Astrocyte of the cerebellum (primary cell): ENCODE results near the gene HOXA2.

ENCODE experiments used
- DNase-seq: peaks from one replicate; pipeline ENCODE4 v3.0.0-alpha.2; 2011; ENCODE audit warnings: low read depth
- H3K4me3 ChIP-seq: 2 replicates; pipeline ENCODE4 v1.5.1; 2011; ENCODE audit warnings: mild to moderate bottlenecking, low read depth, low read length, moderate library complexity
- in situ Hi-C: cut with HindIII; loops from 2 replicates; pipeline ENCODE4 v1.10.0; 2017; ENCODE audit warnings: low sequenced_read_pairs
- TF ChIP-seq, protein P1 (sequence below): IDR thresholded peaks from 2 replicates; pipeline ENCODE4 v1.5.1; 2012; ENCODE audit warnings: low read length, low read depth, moderate library complexity, mild to moderate bottlenecking; ENCODE audit errors: missing control alignments

HOXA2 gene

DNA sequence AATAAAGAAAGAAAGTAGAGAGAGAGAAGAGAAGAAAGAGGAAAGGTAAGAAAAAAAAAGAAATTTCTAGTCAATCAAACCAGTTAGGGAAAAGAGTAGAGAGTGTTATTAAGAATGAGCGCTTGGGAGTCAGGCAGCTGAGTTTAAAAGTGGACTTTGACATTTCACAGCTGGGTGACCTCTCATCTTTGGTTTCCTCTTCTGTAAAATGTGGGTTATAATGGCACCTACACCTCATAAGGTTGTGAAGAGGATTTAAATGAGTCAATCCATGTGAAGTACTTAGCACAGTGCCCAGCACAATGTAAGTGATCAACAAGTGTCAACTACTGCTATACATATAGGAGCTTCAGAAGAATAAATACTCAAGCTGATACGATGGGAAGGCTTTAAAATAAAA lies 18.8 kb downstream of the HOXA2 start:
- no peak for DNase-seq
- in situ Hi-C loops: no loop called here
- H3K4me3 ChIP-seq: no peak overlapping the region
- TF ChIP-seq, protein P1, sequence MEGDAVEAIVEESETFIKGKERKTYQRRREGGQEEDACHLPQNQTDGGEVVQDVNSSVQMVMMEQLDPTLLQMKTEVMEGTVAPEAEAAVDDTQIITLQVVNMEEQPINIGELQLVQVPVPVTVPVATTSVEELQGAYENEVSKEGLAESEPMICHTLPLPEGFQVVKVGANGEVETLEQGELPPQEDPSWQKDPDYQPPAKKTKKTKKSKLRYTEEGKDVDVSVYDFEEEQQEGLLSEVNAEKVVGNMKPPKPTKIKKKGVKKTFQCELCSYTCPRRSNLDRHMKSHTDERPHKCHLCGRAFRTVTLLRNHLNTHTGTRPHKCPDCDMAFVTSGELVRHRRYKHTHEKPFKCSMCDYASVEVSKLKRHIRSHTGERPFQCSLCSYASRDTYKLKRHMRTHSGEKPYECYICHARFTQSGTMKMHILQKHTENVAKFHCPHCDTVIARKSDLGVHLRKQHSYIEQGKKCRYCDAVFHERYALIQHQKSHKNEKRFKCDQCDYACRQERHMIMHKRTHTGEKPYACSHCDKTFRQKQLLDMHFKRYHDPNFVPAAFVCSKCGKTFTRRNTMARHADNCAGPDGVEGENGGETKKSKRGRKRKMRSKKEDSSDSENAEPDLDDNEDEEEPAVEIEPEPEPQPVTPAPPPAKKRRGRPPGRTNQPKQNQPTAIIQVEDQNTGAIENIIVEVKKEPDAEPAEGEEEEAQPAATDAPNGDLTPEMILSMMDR: no peak

DNA sequence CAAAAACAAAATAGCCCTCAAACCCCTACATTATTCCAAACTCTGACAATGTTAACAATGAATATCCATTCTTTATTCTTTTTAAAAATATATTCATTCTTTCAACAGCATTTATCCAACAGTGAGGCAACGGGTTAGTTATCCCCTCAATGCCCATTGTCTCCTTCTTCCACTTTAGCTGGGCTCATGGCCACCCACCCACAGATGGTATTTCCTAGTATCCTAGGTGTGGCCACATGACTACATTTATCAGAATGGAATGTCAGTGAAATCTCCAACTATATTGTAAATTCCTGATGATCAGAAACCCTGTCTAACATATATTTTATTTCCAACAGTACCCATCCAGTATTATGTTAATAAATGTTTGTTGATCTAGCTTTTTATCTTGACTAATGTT lies 20.3 kb downstream of the HOXA2 start:
- H3K4me3 ChIP-seq: no peak overlapping the region
- in situ Hi-C loops: no loop called here
- TF ChIP-seq, protein P1: no peak
- no peak for DNase-seq

DNA sequence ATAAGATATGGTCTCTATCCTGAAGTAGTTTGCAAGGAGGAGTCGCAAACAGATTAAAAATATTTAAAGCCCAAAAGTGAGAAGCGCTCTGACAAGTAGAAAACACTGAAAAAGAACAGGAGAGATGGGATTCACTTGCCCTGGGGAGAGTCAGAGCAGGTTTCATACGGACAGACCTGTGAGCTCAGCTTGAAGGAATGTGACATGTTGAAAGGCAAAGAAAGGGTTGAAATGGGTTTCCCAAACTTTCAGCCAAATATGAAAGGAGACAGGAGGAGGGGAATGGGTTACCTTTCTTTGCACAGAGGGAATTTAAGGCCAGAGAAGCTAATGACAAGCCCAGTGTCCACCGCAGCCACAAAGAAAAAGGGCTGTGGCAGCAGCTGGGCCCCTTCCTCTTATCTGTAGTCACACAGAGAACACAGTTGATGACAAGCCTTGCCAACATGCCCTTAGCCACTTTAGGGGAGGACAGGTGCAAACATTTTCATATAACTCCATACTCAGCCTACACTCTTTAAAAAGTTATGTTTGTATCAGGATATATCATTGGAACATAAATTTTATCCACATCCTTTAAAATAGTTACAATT lies 21.5 kb downstream of the HOXA2 start:
- in situ Hi-C loops: no loop called here
- DNase-seq: no peak
- TF ChIP-seq, protein P1: no peak
- no peak overlapping the region for H3K4me3 ChIP-seq

DNA sequence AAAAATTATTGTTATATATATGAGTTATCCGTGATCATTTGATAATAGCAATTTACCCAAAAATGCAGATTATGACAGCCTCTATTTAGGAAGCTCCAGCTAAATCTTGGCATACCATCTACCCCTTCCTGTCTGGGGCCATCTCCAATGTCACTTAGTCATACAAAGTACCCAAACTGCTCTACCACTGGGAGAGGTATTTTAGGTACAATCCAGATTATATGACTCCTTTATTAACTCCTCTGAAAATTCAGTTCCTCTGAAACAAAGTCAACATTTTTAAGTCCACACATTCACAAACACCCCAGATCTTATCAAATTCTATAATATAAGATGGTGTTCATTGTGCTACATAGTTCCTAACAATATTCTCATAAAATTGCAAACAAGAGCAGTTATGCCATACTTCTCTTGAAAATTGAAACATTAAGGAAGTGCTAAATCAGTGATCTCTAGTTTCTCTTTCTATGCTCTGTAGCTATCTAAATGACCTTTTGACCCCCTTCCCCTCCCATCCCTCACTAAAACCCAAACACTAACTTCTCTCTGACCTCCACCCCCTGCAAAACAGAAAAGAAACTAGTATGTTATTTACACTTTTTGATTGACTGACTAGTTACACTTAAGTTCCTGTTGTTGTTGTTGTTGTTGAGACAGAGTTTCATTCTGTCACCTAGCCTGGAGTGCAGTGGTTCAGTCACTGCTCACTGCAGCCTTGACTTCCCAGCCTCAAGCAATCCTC lies 23.1 kb downstream of the HOXA2 start:
- H3K4me3 ChIP-seq: no peak overlapping the region
- in situ Hi-C loops: no loop called here
- DNase-seq: no peak
- TF ChIP-seq, protein P1: no peak

DNA sequence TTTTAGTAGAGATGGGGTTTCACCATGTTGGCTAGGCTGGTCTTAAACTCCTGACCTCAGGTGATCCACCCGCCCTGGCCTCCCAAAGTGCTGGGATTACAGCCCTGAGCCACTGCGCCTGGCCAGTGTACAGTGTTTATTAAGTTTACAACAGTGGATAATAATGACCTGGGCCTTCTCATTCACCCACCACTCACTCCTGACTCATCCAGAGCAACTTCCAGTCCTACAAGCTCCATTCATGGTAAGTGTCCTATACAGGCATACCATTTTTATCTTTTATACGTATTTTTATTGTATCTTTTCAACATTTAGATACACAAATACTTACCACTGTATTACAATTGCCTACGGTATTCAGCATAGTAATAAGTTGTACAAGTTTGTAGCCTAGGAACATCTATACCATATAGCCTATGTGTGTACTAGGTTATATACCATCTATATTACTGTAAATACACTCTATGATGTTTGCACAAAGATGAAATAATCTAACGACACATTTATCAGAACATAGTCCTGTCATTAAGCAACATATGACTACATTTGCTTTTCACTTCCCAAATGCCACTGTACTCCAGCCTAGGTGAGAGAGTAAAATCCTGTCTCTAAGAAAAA lies 23.8 kb downstream of the HOXA2 start:
- in situ Hi-C loops: no loop called here
- TF ChIP-seq, protein P1: no peak
- DNase-seq: no peak
- no peak overlapping the region for H3K4me3 ChIP-seq

DNA sequence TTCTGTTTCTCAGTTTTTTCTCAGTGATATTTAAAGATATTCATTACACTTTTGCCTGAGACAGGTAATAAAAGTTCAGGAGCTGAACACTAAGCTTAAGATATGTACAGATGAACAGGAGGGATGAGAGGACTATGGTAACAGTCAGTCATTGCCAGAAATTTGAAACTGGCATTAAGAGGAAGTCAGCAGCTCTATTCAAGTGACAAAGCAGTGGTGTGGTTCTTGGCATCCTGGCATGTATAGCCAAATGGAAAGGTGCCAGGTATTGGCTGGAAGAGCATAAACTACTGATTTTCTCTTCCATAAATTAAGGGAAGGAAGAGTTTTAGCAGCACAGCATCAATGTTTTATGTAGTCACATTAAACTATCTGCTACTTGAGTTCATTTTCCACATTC lies 29.4 kb downstream of the HOXA2 start:
- TF ChIP-seq, protein P1: no peak
- DNase-seq: no peak
- in situ Hi-C loops: no loop called here
- no peak overlapping the region for H3K4me3 ChIP-seq
